Body of pancreas (tissue), 4 donors: ENCODE data around the gene CCSER2.
"Not testable (repeated sequence)": the region's sequence is repeated elsewhere in the genome, so short reads cannot be mapped to it uniquely, and the experiment has no call there.

ENCODE experiments used
- CTCF ChIP-seq, 7 experiments: fragments of 450-650 bp in 4 of 7; fragments of 200-600 bp in 3 of 7; sonication (generic) in 3 of 7; IDR thresholded peaks; one replicate each; pipeline ENCODE4 v1.5.1; 2016 to 2019; ENCODE audit warnings: antibody characterized with exemption in 7 of 7
- POLR2A ChIP-seq, 3 donors: fragments of 450-650 bp; IDR thresholded peaks; one replicate each; pipeline ENCODE4 v1.6.1; 2016; ENCODE audit warnings: antibody characterized with exemption in 3 of 3, mild to moderate bottlenecking in 2 of 3

DNA sequence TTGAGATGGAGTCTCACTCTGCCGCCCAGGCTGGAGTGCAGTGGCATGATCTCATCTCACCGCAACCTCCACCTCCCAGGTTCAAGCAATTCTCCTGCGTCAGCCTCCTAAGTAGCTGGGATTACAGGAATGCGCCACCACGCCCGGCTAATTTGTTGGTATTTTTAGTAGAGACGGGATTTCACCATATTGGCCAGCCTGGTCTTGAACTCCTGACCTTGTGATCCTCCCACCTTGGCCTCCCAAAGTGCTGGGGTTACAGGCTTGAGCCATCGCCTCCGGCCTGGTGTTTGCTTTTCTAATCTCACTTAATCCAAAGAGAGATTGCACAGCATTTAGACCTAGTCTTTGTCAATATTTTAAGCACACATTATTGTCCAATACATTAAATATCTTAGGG, 1.4 kb upstream of the CCSER2 start:
- TF ChIP-seq CTCF, POLR2A (IDR thresholded peaks at IDR 0.05): not testable (repeated sequence)
